Neural progenitor cell (in vitro differentiated cells): ENCODE data around the gene DEDD. TPM values are rescaled to one million over a fixed set of nuclear protein-coding genes. Genes with fewer than 3 reads are reported as not detected.
A peak's percentile ranks its signal among the peaks of the same experiment; 100 is the strongest.

Source experiments
- DNase-seq: peaks from one replicate; pipeline ENCODE4 v3.0.0-alpha.2; 2016; ENCODE audit warnings: low spot score
- H2AFZ ChIP-seq: fragments of 200-600 bp; sonication (generic); replicated peaks from 2 replicates; pipeline ENCODE4 v1.6.1; 2016; ENCODE audit warnings: antibody characterized with exemption
- H3F3A ChIP-seq: fragments of 200-600 bp; sonication (generic); 2 replicates; pipeline ENCODE4 v1.6.1; 2016; ENCODE audit warnings: antibody characterized with exemption, low read depth
- H3K27ac ChIP-seq: fragments of 200-600 bp; sonication (generic); 2 replicates; pipeline ENCODE4 v1.5.1; 2016; ENCODE audit warnings: mild to moderate bottlenecking
- H3K27me3 ChIP-seq: fragments of 200-600 bp; sonication (generic); 2 replicates; pipeline ENCODE4 v1.6.1; 2016; ENCODE audit warnings: mild to moderate bottlenecking, moderate library complexity
- H3K36me3 ChIP-seq: fragments of 200-600 bp; sonication (generic); 2 replicates; pipeline ENCODE4 v1.5.1; 2016
- H3K4me1 ChIP-seq: fragments of 200-600 bp; sonication (generic); 2 replicates; pipeline ENCODE4 v1.6.1; 2016; ENCODE audit warnings: mixed run types
- H3K4me2 ChIP-seq: fragments of 200-600 bp; sonication (generic); 2 replicates; pipeline ENCODE4 v1.6.1; 2016
- H3K4me3 ChIP-seq: fragments of 200-600 bp; sonication (generic); 2 replicates; pipeline ENCODE4 v1.5.1; 2016
- H3K79me2 ChIP-seq: fragments of 200-600 bp; sonication (generic); 2 replicates; pipeline ENCODE4 v1.6.1; 2016; ENCODE audit warnings: low read depth
- H3K9ac ChIP-seq: fragments of 200-600 bp; sonication (generic); 2 replicates; pipeline ENCODE4 v1.6.1; 2016
- H3K9me3 ChIP-seq: fragments of 200-600 bp; sonication (generic); 2 replicates; pipeline ENCODE4 v1.5.1; 2016; ENCODE audit warnings: low read depth
- H4K20me1 ChIP-seq: fragments of 200-600 bp; sonication (generic); 2 replicates; pipeline ENCODE4 v1.6.1; 2016; ENCODE audit warnings: low read depth
- H3K27ac Mint-ChIP-seq: 3 replicates; pipeline ENCODE4 v1.8.0; 2021; ENCODE audit warnings: mixed read lengths
- H3K27me3 Mint-ChIP-seq: 2 replicates; pipeline ENCODE4 v1.8.0; 2022; ENCODE audit warnings: low read depth, mild to moderate bottlenecking, inconsistent platforms, moderate library complexity, mixed read lengths; ENCODE audit not compliant: insufficient read depth
- H3K36me3 Mint-ChIP-seq: 3 replicates; pipeline ENCODE4 v1.8.0; 2021; ENCODE audit warnings: mixed read lengths
- H3K4me1 Mint-ChIP-seq: 3 replicates; pipeline ENCODE4 v1.8.0; 2021; ENCODE audit warnings: mixed read lengths
- H3K4me3 Mint-ChIP-seq: 3 replicates; pipeline ENCODE4 v1.8.0; 2021; ENCODE audit warnings: mild to moderate bottlenecking, moderate library complexity, mixed read lengths
- H3K9me3 Mint-ChIP-seq: 3 replicates; pipeline ENCODE4 v1.8.0; 2020; ENCODE audit warnings: mixed read lengths
- EZH2 ChIP-seq: fragments of 200-600 bp; sonication (generic); IDR thresholded peaks from 2 replicates; pipeline ENCODE4 v1.6.1; 2017; ENCODE audit warnings: antibody characterized with exemption, mild to moderate bottlenecking, moderate library complexity
- EZH2phosphoT487 ChIP-seq: fragments of 200-600 bp; sonication (generic); IDR thresholded peaks from 2 replicates; pipeline ENCODE4 v1.6.1; 2017; ENCODE audit warnings: antibody characterized with exemption
- total RNA-seq: library from RNA; depleted of rRNA; stranded (reverse); fragments of >200 nt; gene quantifications from 2 replicates; pipeline ENCODE4 v1.2.3, GENCODE V29; 2015; ENCODE audit warnings: low replicate concordance
- TF ChIP-seq, protein P1 (sequence below): fragments of 200-600 bp; sonication (generic); IDR thresholded peaks from 2 replicates; pipeline ENCODE4 v1.5.1; 2017; ENCODE audit warnings: antibody characterized with exemption, mild to moderate bottlenecking

DEDD gene
- total RNA-seq, 1 donor from 2014 or later = 29.7 TPM

- TF ChIP-seq EZH2 (no peak), EZH2phosphoT487 (no peak)
- TF ChIP-seq, protein P1, sequence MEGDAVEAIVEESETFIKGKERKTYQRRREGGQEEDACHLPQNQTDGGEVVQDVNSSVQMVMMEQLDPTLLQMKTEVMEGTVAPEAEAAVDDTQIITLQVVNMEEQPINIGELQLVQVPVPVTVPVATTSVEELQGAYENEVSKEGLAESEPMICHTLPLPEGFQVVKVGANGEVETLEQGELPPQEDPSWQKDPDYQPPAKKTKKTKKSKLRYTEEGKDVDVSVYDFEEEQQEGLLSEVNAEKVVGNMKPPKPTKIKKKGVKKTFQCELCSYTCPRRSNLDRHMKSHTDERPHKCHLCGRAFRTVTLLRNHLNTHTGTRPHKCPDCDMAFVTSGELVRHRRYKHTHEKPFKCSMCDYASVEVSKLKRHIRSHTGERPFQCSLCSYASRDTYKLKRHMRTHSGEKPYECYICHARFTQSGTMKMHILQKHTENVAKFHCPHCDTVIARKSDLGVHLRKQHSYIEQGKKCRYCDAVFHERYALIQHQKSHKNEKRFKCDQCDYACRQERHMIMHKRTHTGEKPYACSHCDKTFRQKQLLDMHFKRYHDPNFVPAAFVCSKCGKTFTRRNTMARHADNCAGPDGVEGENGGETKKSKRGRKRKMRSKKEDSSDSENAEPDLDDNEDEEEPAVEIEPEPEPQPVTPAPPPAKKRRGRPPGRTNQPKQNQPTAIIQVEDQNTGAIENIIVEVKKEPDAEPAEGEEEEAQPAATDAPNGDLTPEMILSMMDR = peak; percentile 35
- Histone ChIP-seq H2AFZ (peak within 1 kb of the TSS; percentile 94), H3K4me2 (peak within 1 kb of the TSS; percentile 85), H3K4me1 (no peaks in the 10 kb centered on the region), H3K27me3 (no peaks in the 10 kb centered on the region), H3K9ac (peak within 1 kb of the TSS; percentile 64), H3K79me2 (no peaks in the 10 kb centered on the region), H3K9me3 (no peaks in the 10 kb centered on the region), H3K36me3 (no peaks in the 10 kb centered on the region), H3K27ac (no peak within 1 kb of the TSS), H4K20me1 (no peaks in the 10 kb centered on the region), H3F3A (peaks cover 8% of the 10 kb centered on the region), H3K4me3 (peak within 1 kb of the TSS; percentile 84)
- H3K27me3 Mint-ChIP-seq = peaks cover 13% of the 10 kb centered on the region
- peak within 1 kb of the TSS; percentile 54 for H3K27ac Mint-ChIP-seq
- H3K4me1 Mint-ChIP-seq = peaks cover 15% of the 10 kb centered on the region
- H3K9me3 Mint-ChIP-seq = no peaks in the 10 kb centered on the region
- H3K4me3 Mint-ChIP-seq = peak within 1 kb of the TSS; percentile 91
- peaks cover 13% of the 10 kb centered on the region for H3K36me3 Mint-ChIP-seq
- DNase-seq = peak; percentile 97
These were observed 34.0 kb downstream of the DEDD start, which contains the start of gene KLHDC9 for GRCh38 chr1:161098210-161099068. Gene KLHDC9, plus strand, starts transcription at chr1:161098361. Its CDS starts 175 bp downstream, at chr1:161098536.

DNA sequence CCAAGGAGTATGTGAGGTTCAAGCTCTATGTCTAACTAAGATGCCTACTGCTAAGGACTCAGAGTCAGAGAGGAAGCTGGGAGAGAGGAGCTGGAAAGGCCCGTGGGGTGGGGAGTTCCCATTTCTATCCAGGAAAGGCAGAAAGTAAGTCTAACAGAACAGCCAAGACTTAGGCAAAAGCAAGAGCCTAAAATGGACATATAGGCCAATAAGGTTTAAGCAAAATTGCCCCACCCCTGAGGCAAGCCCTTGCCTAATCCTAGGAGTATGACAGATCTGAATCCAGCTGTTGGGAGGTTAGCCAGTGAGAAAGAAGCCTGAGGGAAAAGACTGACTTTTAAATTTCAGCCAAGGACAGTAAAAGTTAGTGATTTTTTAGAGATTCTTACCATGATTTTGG is 35.9 kb downstream of the DEDD start:
- H3F3A ChIP-seq = peaks cover 8% of the 10 kb centered on the region
- Mint-ChIP-seq H3K27me3 (peaks cover 13% of the 10 kb centered on the region), H3K36me3 (peaks cover 9% of the 10 kb centered on the region), H3K27ac (no peak overlapping the region), H3K4me1 (peaks cover 15% of the 10 kb centered on the region), H3K4me3 (no peak overlapping the region), H3K9me3 (no peaks in the 10 kb centered on the region)
- no peak overlapping the region for H3K4me2 ChIP-seq
- no peak overlapping the region for H3K4me3 ChIP-seq
- H3K9ac ChIP-seq = no peak overlapping the region
- no peaks in the 10 kb centered on the region for H4K20me1 ChIP-seq
- H3K79me2 ChIP-seq = no peaks in the 10 kb centered on the region
- H3K36me3 ChIP-seq = no peaks in the 10 kb centered on the region
- H3K9me3 ChIP-seq = no peaks in the 10 kb centered on the region
- H3K4me1 ChIP-seq = no peaks in the 10 kb centered on the region
- no peak for DNase-seq
- H2AFZ ChIP-seq = no peak overlapping the region
- TF ChIP-seq, protein P1 = no peak
- TF ChIP-seq EZH2 = no peak
- H3K27ac ChIP-seq = no peak overlapping the region
- no peaks in the 10 kb centered on the region for H3K27me3 ChIP-seq

DNA sequence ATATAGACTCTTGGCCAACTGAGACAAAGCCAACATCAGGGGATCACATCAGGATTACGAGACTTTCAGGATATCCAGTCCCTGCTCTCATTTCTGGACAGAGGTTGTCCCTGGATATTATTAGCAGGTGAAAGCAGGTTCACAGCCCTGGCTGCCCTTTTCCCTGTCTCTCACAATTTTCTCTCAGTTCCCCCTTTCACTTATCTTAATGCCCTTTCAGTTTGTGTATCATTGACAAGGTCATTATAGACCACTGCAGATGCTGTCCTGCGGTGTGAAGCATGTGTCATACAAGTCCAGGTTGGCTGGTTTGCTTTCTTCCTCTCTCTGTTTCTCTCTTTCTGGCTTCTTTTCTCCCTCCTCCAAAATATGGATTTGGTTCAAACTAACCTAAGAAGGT is 36.5 kb downstream of the DEDD start:
- TF ChIP-seq EZH2phosphoT487 = no peak
- TF ChIP-seq, protein P1 = no peak
- Mint-ChIP-seq H3K4me3 (no peak overlapping the region), H3K27me3 (peaks cover 13% of the 10 kb centered on the region), H3K9me3 (no peaks in the 10 kb centered on the region), H3K36me3 (peaks cover 5% of the 10 kb centered on the region), H3K27ac (no peak overlapping the region), H3K4me1 (peaks cover 15% of the 10 kb centered on the region)
- Histone ChIP-seq H3K4me3 (no peak overlapping the region), H3K79me2 (no peaks in the 10 kb centered on the region), H3K9me3 (no peaks in the 10 kb centered on the region), H2AFZ (no peak overlapping the region), H3F3A (peaks cover 8% of the 10 kb centered on the region), H3K4me1 (no peaks in the 10 kb centered on the region), H4K20me1 (no peaks in the 10 kb centered on the region), H3K4me2 (no peak overlapping the region), H3K27ac (no peak overlapping the region), H3K9ac (no peak overlapping the region), H3K27me3 (no peaks in the 10 kb centered on the region), H3K36me3 (no peaks in the 10 kb centered on the region)
- no peak for DNase-seq
